Neural progenitor cell (in vitro differentiated cells): ENCODE data around the gene C20orf144. TPM values are rescaled to one million over a fixed set of nuclear protein-coding genes. Genes with fewer than 3 reads are reported as not detected.

Experiments
- DNase-seq: peaks from one replicate; pipeline ENCODE4 v3.0.0-alpha.2; 2016; ENCODE audit warnings: low spot score
- H2AFZ ChIP-seq: fragments of 200-600 bp; sonication (generic); replicated peaks from 2 replicates; pipeline ENCODE4 v1.6.1; 2016; ENCODE audit warnings: antibody characterized with exemption
- H3F3A ChIP-seq: fragments of 200-600 bp; sonication (generic); 2 replicates; pipeline ENCODE4 v1.6.1; 2016; ENCODE audit warnings: antibody characterized with exemption, low read depth
- H3K27ac ChIP-seq: fragments of 200-600 bp; sonication (generic); 2 replicates; pipeline ENCODE4 v1.5.1; 2016; ENCODE audit warnings: mild to moderate bottlenecking
- H3K27me3 ChIP-seq: fragments of 200-600 bp; sonication (generic); 2 replicates; pipeline ENCODE4 v1.6.1; 2016; ENCODE audit warnings: mild to moderate bottlenecking, moderate library complexity
- H3K36me3 ChIP-seq: fragments of 200-600 bp; sonication (generic); 2 replicates; pipeline ENCODE4 v1.5.1; 2016
- H3K4me1 ChIP-seq: fragments of 200-600 bp; sonication (generic); 2 replicates; pipeline ENCODE4 v1.6.1; 2016; ENCODE audit warnings: mixed run types
- H3K4me2 ChIP-seq: fragments of 200-600 bp; sonication (generic); 2 replicates; pipeline ENCODE4 v1.6.1; 2016
- H3K4me3 ChIP-seq: fragments of 200-600 bp; sonication (generic); 2 replicates; pipeline ENCODE4 v1.5.1; 2016
- H3K79me2 ChIP-seq: fragments of 200-600 bp; sonication (generic); 2 replicates; pipeline ENCODE4 v1.6.1; 2016; ENCODE audit warnings: low read depth
- H3K9ac ChIP-seq: fragments of 200-600 bp; sonication (generic); 2 replicates; pipeline ENCODE4 v1.6.1; 2016
- H3K9me3 ChIP-seq: fragments of 200-600 bp; sonication (generic); 2 replicates; pipeline ENCODE4 v1.5.1; 2016; ENCODE audit warnings: low read depth
- H4K20me1 ChIP-seq: fragments of 200-600 bp; sonication (generic); 2 replicates; pipeline ENCODE4 v1.6.1; 2016; ENCODE audit warnings: low read depth
- H3K27ac Mint-ChIP-seq: 3 replicates; pipeline ENCODE4 v1.8.0; 2021; ENCODE audit warnings: mixed read lengths
- H3K27me3 Mint-ChIP-seq: 2 replicates; pipeline ENCODE4 v1.8.0; 2022; ENCODE audit warnings: low read depth, mild to moderate bottlenecking, inconsistent platforms, moderate library complexity, mixed read lengths; ENCODE audit not compliant: insufficient read depth
- H3K36me3 Mint-ChIP-seq: 3 replicates; pipeline ENCODE4 v1.8.0; 2021; ENCODE audit warnings: mixed read lengths
- H3K4me1 Mint-ChIP-seq: 3 replicates; pipeline ENCODE4 v1.8.0; 2021; ENCODE audit warnings: mixed read lengths
- H3K4me3 Mint-ChIP-seq: 3 replicates; pipeline ENCODE4 v1.8.0; 2021; ENCODE audit warnings: mild to moderate bottlenecking, moderate library complexity, mixed read lengths
- H3K9me3 Mint-ChIP-seq: 3 replicates; pipeline ENCODE4 v1.8.0; 2020; ENCODE audit warnings: mixed read lengths
- CTCF ChIP-seq: fragments of 200-600 bp; sonication (generic); IDR thresholded peaks from 2 replicates; pipeline ENCODE4 v1.5.1; 2017; ENCODE audit warnings: antibody characterized with exemption, mild to moderate bottlenecking
- EZH2 ChIP-seq: fragments of 200-600 bp; sonication (generic); IDR thresholded peaks from 2 replicates; pipeline ENCODE4 v1.6.1; 2017; ENCODE audit warnings: antibody characterized with exemption, mild to moderate bottlenecking, moderate library complexity
- EZH2phosphoT487 ChIP-seq: fragments of 200-600 bp; sonication (generic); IDR thresholded peaks from 2 replicates; pipeline ENCODE4 v1.6.1; 2017; ENCODE audit warnings: antibody characterized with exemption
- total RNA-seq: library from RNA; depleted of rRNA; stranded (reverse); fragments of >200 nt; gene quantifications from 2 replicates; pipeline ENCODE4 v1.2.3, GENCODE V29; 2015; ENCODE audit warnings: low replicate concordance

Gene C20orf144
- total RNA-seq, 1 donor from 2014 or later, result not detected

GRCh38 chr20:33650111-33650752 is 11.9 kb upstream of the C20orf144 start:
- no peaks in the 10 kb centered on the region for H3K36me3 ChIP-seq
- no peak overlapping the region for H2AFZ ChIP-seq
- peaks cover 7% of the 10 kb centered on the region for H4K20me1 ChIP-seq
- no peak overlapping the region for H3K4me3 ChIP-seq
- no peak overlapping the region for H3K9ac ChIP-seq
- no peaks in the 10 kb centered on the region for H3K4me1 ChIP-seq
- no peak overlapping the region for H3K27ac ChIP-seq
- Mint-ChIP-seq H3K4me3 (no peak overlapping the region), H3K36me3 (peaks cover 7% of the 10 kb centered on the region), H3K9me3 (no peaks in the 10 kb centered on the region), H3K4me1 (peaks cover 5% of the 10 kb centered on the region), H3K27ac (no peak overlapping the region), H3K27me3 (no peaks in the 10 kb centered on the region)
- no peaks in the 10 kb centered on the region for H3F3A ChIP-seq
- no peaks in the 10 kb centered on the region for H3K79me2 ChIP-seq
- TF ChIP-seq CTCF (no peak), EZH2 (no peak), EZH2phosphoT487 (no peak)
- H3K4me2 ChIP-seq, result no peak overlapping the region
- H3K27me3 ChIP-seq, result no peaks in the 10 kb centered on the region
- no peaks in the 10 kb centered on the region for H3K9me3 ChIP-seq
- no peak for DNase-seq

- Mint-ChIP-seq H3K4me3 (no peak overlapping the region), H3K36me3 (peaks cover 2% of the 10 kb centered on the region), H3K27ac (no peak overlapping the region), H3K4me1 (peaks cover 5% of the 10 kb centered on the region), H3K9me3 (no peaks in the 10 kb centered on the region), H3K27me3 (no peaks in the 10 kb centered on the region)
- no peaks in the 10 kb centered on the region for H3K27me3 ChIP-seq
- H3K9me3 ChIP-seq, result no peaks in the 10 kb centered on the region
- no peak overlapping the region for H2AFZ ChIP-seq
- no peak for TF ChIP-seq EZH2
- no peak for TF ChIP-seq EZH2phosphoT487
- TF ChIP-seq CTCF, result no peak
- no peak overlapping the region for H3K4me3 ChIP-seq
- H3K4me1 ChIP-seq, result no peaks in the 10 kb centered on the region
- H3K4me2 ChIP-seq, result no peak overlapping the region
- no peaks in the 10 kb centered on the region for H3F3A ChIP-seq
- no peak overlapping the region for H3K27ac ChIP-seq
- no peaks in the 10 kb centered on the region for H3K79me2 ChIP-seq
- DNase-seq, result no peak
- no peak overlapping the region for H3K9ac ChIP-seq
- H3K36me3 ChIP-seq, result no peaks in the 10 kb centered on the region
- H4K20me1 ChIP-seq, result peaks cover 7% of the 10 kb centered on the region
These were observed 11.2 kb upstream of the C20orf144 start for GRCh38 chr20:33650753-33651561.

- Histone ChIP-seq H3K4me2 (no peak overlapping the region), H2AFZ (no peak overlapping the region), H3K36me3 (no peaks in the 10 kb centered on the region), H3F3A (no peaks in the 10 kb centered on the region), H3K27me3 (no peaks in the 10 kb centered on the region), H4K20me1 (peaks cover 7% of the 10 kb centered on the region), H3K79me2 (no peaks in the 10 kb centered on the region), H3K27ac (no peak overlapping the region), H3K4me1 (no peaks in the 10 kb centered on the region), H3K9me3 (no peaks in the 10 kb centered on the region), H3K4me3 (no peak overlapping the region), H3K9ac (no peak overlapping the region)
- Mint-ChIP-seq H3K4me1 (peaks cover 5% of the 10 kb centered on the region), H3K4me3 (no peak overlapping the region), H3K36me3 (no peaks in the 10 kb centered on the region), H3K27me3 (peaks cover 2% of the 10 kb centered on the region), H3K27ac (no peak overlapping the region), H3K9me3 (no peaks in the 10 kb centered on the region)
- DNase-seq, result no peak
- TF ChIP-seq EZH2phosphoT487, result no peak
- no peak for TF ChIP-seq CTCF
- no peak for TF ChIP-seq EZH2
These were observed 10.5 kb upstream of the C20orf144 start for GRCh38 chr20:33651562-33652048.
